ENCODE data around the gene CAMK2B.

CAMK2B gene

GRCh38 chr7:44180631-44181030 lies 144.8 kb downstream of the CAMK2B start:
- Histone ChIP-seq H3K4me2 (ENCODE audit: low read length) (no peak overlapping the region), H4K20me1 (ENCODE audit: control insufficient read depth, insufficient read depth, low read depth, low read length) (no peaks in the 10 kb centered on the region), H3F3A (ENCODE audit: control insufficient read depth, insufficient read depth) (no peaks in the 10 kb centered on the region), H3K27me3 (ENCODE audit: control insufficient read depth, low read length) (peaks cover 53% of the 10 kb centered on the region), H3K79me2 (ENCODE audit: control insufficient read depth, low read length) (no peaks in the 10 kb centered on the region), H3K9me2 (replicated peaks; ENCODE audit: control insufficient read depth, low read length) (no peaks in the 10 kb centered on the region), H3K9me3 (ENCODE audit: control insufficient read depth, insufficient read depth, low read length) (peaks cover 16% of the 10 kb centered on the region), H3K36me3 (ENCODE audit: control insufficient read depth, low read length) (no peaks in the 10 kb centered on the region), H3K4me3 (ENCODE audit: low read length) (no peak overlapping the region), H3K27ac (ENCODE audit: low read depth, low read length) (no peak overlapping the region), H3K4me1 (ENCODE audit: control insufficient read depth, low read length) (peaks cover 3% of the 10 kb centered on the region; the same call in 1 of the 2 replicates)
- TF ChIP-seq EZH2phosphoT487 (IDR thresholded peaks at IDR 0.05; ENCODE audit: borderline replicate concordance, low read length) (no peak), CTCF (IDR thresholded peaks at IDR 0.05; ENCODE audit: low read depth, low read length, poor library complexity, severe bottlenecking) (no peak)

GRCh38 chr7:44177570-44178131 lies 147.7 kb downstream of the CAMK2B start:
- H3K27me3 ChIP-seq (ENCODE audit: control insufficient read depth, low read length), result peaks cover 56% of the 10 kb centered on the region
- TF ChIP-seq CTCF (IDR thresholded peaks at IDR 0.05; ENCODE audit: low read depth, low read length, poor library complexity, severe bottlenecking) (no peak), EZH2phosphoT487 (IDR thresholded peaks at IDR 0.05; ENCODE audit: borderline replicate concordance, low read length) (no peak)
- H3K4me3 ChIP-seq (ENCODE audit: low read length), result no peak overlapping the region
- no peaks in the 10 kb centered on the region for H3F3A ChIP-seq (ENCODE audit: control insufficient read depth, insufficient read depth)
- H3K4me1 ChIP-seq (ENCODE audit: control insufficient read depth, low read length), result no peaks in the 10 kb centered on the region
- no peaks in the 10 kb centered on the region for H3K9me2 ChIP-seq (replicated peaks; ENCODE audit: control insufficient read depth, low read length)
- no peaks in the 10 kb centered on the region for H4K20me1 ChIP-seq (ENCODE audit: control insufficient read depth, insufficient read depth, low read depth, low read length)
- H3K79me2 ChIP-seq (ENCODE audit: control insufficient read depth, low read length), result no peaks in the 10 kb centered on the region
- H3K4me2 ChIP-seq (ENCODE audit: low read length), result no peak overlapping the region
- H3K9me3 ChIP-seq (ENCODE audit: control insufficient read depth, insufficient read depth, low read length), result peaks cover 10% of the 10 kb centered on the region
- no peaks in the 10 kb centered on the region for H3K36me3 ChIP-seq (ENCODE audit: control insufficient read depth, low read length)
- no peak overlapping the region for H3K27ac ChIP-seq (ENCODE audit: low read depth, low read length)

- H3K4me2 ChIP-seq (ENCODE audit: low read length), result no peak overlapping the region
- H3K4me1 ChIP-seq (ENCODE audit: control insufficient read depth, low read length), result no peaks in the 10 kb centered on the region
- no peaks in the 10 kb centered on the region for H3F3A ChIP-seq (ENCODE audit: control insufficient read depth, insufficient read depth)
- TF ChIP-seq CTCF (IDR thresholded peaks at IDR 0.05; ENCODE audit: low read depth, low read length, poor library complexity, severe bottlenecking) (no peak), EZH2phosphoT487 (IDR thresholded peaks at IDR 0.05; ENCODE audit: borderline replicate concordance, low read length) (no peak)
- H3K27me3 ChIP-seq (ENCODE audit: control insufficient read depth, low read length), result peaks cover 53% of the 10 kb centered on the region
- H3K4me3 ChIP-seq (ENCODE audit: low read length), result no peak overlapping the region
- H3K27ac ChIP-seq (ENCODE audit: low read depth, low read length), result no peak overlapping the region
- H3K36me3 ChIP-seq (ENCODE audit: control insufficient read depth, low read length), result no peaks in the 10 kb centered on the region
- H3K79me2 ChIP-seq (ENCODE audit: control insufficient read depth, low read length), result no peaks in the 10 kb centered on the region
- H3K9me3 ChIP-seq (ENCODE audit: control insufficient read depth, insufficient read depth, low read length), result no peaks in the 10 kb centered on the region
- H3K9me2 ChIP-seq (replicated peaks; ENCODE audit: control insufficient read depth, low read length), result no peaks in the 10 kb centered on the region
- no peaks in the 10 kb centered on the region for H4K20me1 ChIP-seq (ENCODE audit: control insufficient read depth, insufficient read depth, low read depth, low read length)
Observed at GRCh38 chr7:44176486-44176885, 148.9 kb downstream of the CAMK2B start.
